NOMO-1 treated with DMSO at 0.1 percent for 48 hours (cell line): ENCODE data around the gene SCAPER.
"Not testable (repeated sequence)": the region's sequence is repeated elsewhere in the genome, so short reads cannot be mapped to it uniquely, and the experiment has no call there.

Experiments used
- DNase-seq: peaks from one replicate; lab custom pipeline; 2025; ENCODE audit not compliant: unreplicated experiment; lab: John Stamatoyannopoulos, UW

Gene SCAPER

GRCh38 chr15:76787273-76787672 is 117.9 kb downstream of the SCAPER start:
- no peak for DNase-seq

- no peak for DNase-seq
Measured at GRCh38 chr15:76776969-76777368, 128.2 kb downstream of the SCAPER start.

- no peak for DNase-seq
Measured at GRCh38 chr15:76776480-76776879, 128.7 kb downstream of the SCAPER start.

- DNase-seq, result no peak
Measured at GRCh38 chr15:76773234-76773633, 131.9 kb downstream of the SCAPER start.

- no peak for DNase-seq
Measured at GRCh38 chr15:76772776-76773175, 132.4 kb downstream of the SCAPER start.

- no peak for DNase-seq
Measured at GRCh38 chr15:76764004-76764403, 141.1 kb downstream of the SCAPER start.

GRCh38 chr15:76763554-76763953 is 141.6 kb downstream of the SCAPER start:
- DNase-seq, result no peak

- no peak for DNase-seq
Measured at GRCh38 chr15:76756381-76756780, 148.8 kb downstream of the SCAPER start.

GRCh38 chr15:76753771-76754170 is 151.4 kb downstream of the SCAPER start:
- no peak for DNase-seq

GRCh38 chr15:76753131-76753530 is 152.0 kb downstream of the SCAPER start:
- DNase-seq, result no peak

GRCh38 chr15:76752549-76752948 is 152.6 kb downstream of the SCAPER start:
- no peak for DNase-seq

- DNase-seq, result no peak
Measured at GRCh38 chr15:76737573-76737972, 167.6 kb downstream of the SCAPER start.

- not testable (repeated sequence) for DNase-seq
Measured at GRCh38 chr15:76732321-76732720, 172.8 kb downstream of the SCAPER start.

GRCh38 chr15:76730262-76730661 is 174.9 kb downstream of the SCAPER start:
- no peak for DNase-seq

- DNase-seq, result no peak
Measured at GRCh38 chr15:76718863-76719262, 186.3 kb downstream of the SCAPER start.

- no peak for DNase-seq
Measured at GRCh38 chr15:76714950-76715349, 190.2 kb downstream of the SCAPER start.

- DNase-seq, result no peak
Measured at GRCh38 chr15:76711351-76711827, 193.8 kb downstream of the SCAPER start.

GRCh38 chr15:76704032-76704431 is 201.1 kb downstream of the SCAPER start:
- DNase-seq, result not testable (repeated sequence)

GRCh38 chr15:76696840-76697239 is 208.3 kb downstream of the SCAPER start:
- DNase-seq, result no peak

- DNase-seq, result not testable (repeated sequence)
Measured at GRCh38 chr15:76692546-76692945, 212.6 kb downstream of the SCAPER start.

- not testable (repeated sequence) for DNase-seq
Measured at GRCh38 chr15:76687592-76687991, 217.5 kb downstream of the SCAPER start.

GRCh38 chr15:76684002-76684401 is 221.1 kb downstream of the SCAPER start:
- DNase-seq, result no peak

GRCh38 chr15:76682833-76683232 is 222.3 kb downstream of the SCAPER start:
- no peak for DNase-seq

- no peak for DNase-seq
Measured at GRCh38 chr15:76682259-76682658, 222.9 kb downstream of the SCAPER start.
